CD1c-positive myeloid dendritic cell (primary cell): ENCODE results near the gene SERPINB1.
"Not testable (repeated sequence)": the region's sequence is repeated elsewhere in the genome, so short reads cannot be mapped to it uniquely, and the experiment has no call there.

Experiments used
- DNase-seq: peaks from one replicate; pipeline ENCODE4 v3.0.0-alpha.2; 2016; ENCODE audit errors: extremely low spot score

The SERPINB1 gene

DNA sequence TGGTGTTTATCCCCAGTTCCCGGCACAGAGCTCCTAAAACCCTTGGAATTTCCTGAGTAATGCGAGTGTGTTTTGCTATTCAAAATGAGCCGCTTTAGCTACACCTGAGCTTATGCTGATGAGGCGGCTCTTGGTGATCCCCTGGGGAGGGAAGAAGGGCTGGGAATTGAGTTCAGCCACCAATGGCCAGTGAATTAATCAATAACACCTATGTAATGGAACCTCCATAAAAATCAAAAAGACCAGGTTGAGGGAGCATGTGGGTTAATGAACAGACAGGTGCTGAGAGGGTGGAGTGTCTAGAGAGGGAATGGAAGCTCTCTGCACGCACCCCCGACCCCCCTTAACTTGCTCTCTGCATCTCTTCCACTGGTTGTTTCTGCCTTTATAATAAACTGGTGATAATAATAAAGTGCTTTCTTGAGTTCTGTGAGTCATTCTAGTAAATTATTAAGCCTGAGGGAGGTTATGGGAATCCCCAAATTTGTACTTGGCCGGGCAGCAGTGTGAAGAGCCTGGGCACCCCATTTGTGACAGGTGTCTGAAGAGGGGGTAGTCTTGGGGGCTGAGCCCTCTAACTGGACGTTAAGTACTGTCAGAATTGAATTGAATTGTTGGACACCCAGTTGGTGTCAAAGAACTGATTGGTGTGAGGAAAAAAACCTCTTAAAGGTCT, 24.6 kb upstream of the SERPINB1 start:
- no peak for DNase-seq

DNA sequence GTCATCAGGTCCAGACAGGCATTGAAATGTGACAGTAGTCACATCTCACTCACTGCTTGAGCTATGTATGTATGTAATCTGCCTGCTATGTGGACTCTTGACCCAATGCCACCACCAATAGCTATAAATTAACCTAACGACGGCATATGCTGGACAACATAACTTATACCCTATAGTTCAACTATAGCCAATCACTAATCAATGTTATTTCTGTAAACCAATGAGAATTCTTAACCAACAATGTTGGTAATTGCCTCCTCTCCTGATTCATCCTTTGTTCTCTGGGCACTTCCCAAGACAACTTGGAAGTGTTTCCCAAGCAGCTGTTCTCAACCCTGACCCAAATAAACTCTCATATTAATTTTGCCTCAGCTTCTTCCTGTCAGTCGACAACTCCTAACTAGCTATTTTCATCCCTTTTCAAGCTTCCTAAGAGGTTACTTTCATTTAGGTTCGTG, 24.1 kb upstream of the SERPINB1 start:
- DNase-seq: no peak

DNA sequence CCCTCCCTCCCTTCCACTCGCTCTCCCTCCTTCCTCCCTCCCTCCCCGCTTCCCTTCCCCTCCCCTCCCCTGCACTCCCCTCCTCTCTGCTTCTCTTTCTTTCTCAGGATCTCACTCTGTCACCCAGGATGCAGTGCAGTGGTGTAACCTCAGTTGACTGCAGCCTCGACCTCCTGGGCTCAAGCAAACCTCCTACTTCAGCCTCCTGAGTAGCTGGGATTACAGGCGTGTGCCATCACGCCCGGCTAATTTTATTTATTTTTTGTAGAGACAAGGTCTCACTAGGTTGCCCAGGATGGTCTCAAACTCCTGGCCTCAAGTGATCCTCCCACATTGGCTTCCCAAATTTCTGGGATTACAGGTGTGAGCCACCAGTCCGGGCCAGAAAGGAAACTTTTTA, 23.6 kb upstream of the SERPINB1 start:
- DNase-seq: no peak

DNA sequence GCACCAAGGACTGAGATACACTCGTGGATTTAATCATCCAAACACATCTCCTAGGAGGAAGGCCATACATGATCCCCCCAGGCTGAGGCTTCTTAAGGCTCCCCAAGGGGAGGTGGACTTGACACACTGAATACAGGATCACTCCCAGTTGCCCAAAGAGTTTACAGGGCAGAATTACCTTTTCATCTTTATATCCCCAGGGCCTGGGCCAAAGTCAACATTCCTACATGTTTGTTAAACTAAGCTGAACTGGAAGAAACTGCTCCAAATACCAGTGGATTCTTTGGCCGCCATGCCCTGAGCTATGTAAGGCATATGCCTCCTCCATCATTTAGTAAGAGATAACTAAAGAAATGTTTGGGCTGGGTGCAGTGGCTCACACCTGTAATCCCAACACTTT, 22.2 kb upstream of the SERPINB1 start:
- no peak for DNase-seq

DNA sequence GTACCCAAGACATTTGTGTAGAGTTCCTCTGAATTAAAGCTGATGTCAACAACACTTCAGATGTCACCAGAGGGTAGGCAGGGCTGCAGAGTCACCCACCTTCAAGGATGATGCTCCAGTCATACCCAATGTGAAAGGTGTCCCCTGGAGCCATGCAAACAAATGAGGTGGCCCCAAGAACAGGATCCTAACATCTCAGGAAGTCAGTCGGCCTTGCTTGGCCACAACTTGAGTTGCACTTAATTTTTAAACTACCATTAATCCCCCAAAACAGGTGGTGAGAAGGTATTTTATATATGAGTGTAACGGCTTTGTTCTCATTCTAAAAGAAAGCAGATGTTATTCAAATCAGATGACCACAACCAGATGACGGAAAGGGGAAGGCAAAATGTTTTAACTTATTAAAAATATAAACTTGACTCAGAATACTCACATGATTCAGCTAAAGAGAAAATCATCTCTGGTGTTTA, 21.1 kb upstream of the SERPINB1 start:
- peak; percentile 71 for DNase-seq

DNA sequence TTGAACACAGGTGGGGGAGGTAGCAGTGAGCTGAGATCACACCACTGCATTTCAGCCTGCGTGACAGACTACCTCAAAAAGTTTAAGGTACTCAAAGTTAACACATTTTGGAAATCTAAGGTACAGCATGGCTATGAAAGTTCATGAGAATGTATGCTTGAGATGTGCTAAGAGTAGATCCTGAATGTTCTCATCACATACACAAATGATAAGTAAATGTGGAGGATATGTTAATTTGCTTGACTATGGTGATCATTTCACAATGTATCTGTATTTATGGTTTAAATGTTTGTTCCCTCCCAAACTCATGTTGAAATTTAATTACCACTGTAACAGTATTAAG, 20.1 kb upstream of the SERPINB1 start:
- DNase-seq: no peak

DNA sequence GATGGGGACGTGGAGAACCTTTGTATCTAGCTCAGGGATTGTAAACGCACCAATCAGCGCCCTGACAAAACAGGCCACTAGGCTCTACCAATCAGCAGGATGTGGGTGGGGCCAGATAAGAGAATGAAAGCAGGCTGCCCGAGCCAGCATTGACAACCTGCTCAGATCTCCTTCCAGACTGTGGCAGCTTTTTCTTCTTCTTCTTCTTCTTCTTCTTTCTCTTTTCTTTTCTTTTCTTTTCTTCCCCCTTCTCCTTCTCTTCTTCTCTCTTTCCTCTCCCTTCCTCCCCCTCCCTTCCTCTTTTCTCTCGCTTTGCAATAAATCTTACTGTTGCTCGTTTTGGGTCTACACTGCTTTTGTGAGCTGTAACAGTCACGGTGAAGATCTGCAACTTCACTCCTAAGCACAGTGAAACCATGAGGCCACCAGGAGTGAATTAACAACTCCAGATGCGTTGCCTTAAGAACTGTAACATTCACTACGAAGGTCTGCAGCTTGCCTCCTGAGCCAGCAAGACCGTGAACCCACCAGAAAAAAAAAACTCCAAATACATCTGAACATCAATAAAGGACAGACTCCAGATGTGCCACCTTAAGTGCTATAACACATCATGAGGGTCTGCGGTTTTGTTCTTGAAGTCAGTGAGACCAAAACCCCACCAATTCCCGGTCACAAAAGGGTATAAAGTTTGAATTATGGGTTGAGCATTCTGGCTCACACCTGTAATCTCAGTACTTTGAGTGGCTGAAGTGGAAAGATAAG, 19.6 kb upstream of the SERPINB1 start:
- DNase-seq: no peak

DNA sequence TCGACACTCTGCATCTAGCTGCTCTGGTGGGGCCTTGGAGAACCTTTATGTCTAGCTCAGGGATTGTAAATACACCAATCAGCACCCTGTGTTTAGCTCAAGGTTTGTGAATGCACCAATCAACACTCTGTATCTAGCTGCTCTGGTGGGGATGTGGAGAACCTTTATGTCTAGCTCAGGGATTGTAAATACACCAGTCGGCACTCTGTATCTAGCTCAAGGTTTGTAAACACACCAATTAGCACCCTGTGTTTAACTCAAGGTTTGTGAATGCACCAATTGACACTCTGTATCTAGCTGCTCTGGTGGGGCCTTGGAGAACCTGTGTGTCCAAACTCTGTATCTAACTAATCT, 19.0 kb upstream of the SERPINB1 start:
- not testable (repeated sequence) for DNase-seq

DNA sequence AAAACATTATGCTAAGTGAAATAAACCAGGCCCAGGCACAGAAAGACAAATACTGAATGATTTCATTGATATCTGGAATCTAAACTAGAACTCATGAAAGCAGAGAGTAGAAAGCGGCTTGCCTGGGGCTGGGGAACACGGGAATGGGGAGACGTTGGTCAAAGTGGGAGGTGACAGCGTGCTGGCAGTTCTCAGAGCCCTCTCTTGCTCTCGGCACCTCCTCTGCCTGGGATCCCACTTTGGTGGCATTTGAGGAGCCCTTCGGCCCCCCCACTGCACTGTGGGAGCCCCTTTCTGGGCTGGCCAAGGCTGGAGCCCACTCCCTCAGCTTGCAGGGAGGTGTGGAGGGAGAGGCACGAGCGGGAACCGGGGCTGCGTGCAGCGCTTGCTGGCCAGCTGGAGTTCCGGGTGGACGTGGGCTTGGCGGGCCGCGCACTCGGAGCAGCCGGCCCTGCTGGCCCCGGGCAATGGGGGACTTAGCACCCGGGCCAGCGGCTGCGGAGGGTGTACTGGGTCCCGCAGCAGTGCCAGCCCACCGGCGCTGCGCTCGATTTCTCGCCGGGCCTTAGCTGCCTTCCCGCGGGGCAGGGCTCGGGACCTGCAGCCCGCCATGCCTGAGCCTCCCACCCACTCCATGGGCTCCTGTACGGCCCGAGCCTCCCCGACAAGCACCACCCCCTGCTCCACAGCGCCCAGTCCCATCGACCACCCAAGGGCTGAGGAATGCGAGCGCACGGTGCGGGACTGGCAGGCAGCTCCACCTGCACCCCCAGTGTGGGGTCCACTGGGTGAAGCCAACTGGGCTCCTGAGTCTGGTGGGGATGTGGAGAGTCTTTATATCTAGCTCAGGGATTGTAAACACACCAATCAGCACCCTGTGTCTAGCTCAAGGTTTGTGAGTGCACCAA, 18.4 kb upstream of the SERPINB1 start:
- DNase-seq: not testable (repeated sequence)

DNA sequence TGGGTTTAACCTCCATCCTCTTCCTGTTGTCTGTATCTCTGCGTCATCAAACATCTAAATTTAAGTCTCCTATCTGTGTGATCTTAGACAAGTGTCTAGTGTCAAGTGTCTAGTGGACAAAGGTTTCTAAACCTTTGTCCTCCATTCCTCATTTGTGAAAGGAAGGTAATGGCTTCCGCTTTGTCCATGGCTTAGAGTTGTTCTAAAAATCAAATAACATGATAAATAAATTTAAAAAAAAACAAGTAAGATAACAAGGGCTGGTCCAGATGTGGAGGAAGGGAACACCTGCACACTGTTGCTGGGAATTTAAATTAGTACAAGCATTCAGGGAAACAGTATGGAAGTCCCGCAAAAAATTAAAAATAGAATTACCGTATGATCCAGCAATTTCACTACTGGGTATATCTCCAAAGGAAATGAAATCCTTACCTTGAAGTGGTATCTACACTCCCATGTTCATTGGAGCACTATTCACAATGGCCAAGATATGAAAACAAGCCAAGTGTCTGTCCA, 17.6 kb upstream of the SERPINB1 start:
- DNase-seq: peak; percentile 28

DNA sequence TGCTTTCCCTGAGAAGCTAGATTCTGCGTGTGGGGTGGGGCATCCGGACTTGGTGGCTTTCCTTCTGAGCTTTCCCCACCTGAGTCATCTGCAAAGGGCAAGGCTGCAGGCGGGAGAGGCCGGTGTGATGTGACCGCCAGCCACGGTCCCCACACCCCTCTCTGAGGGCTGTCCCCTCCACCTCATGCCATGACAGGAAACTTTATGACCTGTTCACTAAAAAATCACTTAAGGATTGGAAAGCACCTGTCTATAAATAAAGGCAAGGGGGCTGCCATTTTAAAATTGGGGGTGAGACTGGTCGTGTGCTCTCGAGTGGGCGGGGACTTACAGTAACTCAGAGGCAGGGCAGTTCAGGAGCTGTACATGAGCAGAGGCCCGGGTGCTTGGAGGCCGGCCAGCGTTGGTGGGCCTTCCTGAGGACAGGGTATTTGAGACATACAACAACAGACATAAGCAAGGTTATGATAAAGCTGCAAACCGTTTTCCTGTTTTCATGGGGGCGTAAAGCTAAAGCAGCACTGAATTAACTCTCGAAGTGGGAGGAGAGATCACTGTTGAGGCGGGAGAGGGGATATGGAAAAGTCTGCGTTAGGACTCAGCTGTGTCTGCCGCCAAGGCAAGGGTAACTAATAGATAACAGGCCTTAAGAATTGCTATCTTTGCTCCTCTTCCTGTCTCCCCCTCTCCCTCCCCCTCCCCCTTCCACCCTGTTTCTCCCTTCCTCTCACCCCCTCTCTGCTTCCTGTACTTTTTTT, 16.1 kb upstream of the SERPINB1 start:
- DNase-seq: peak; percentile 23

DNA sequence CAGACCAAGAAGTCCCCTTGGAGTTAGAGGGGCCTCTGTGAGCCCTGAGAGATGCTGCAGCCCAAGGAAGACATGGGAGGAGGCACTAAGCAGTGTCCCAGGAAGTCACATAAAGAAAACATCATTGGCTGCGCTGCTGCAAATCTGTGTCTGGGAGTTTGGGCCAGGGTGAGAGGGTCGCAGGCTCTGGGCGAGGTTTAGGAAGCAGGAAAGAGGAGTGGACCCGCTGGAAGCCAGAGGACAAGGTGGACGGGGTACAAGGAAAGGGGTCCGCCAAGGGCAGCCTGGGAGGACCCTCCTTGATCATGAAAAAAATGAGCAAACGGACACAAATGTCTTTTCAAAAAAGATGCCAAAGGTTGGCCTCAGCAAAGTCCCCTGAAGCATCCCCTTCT, 15.5 kb upstream of the SERPINB1 start:
- no peak for DNase-seq

DNA sequence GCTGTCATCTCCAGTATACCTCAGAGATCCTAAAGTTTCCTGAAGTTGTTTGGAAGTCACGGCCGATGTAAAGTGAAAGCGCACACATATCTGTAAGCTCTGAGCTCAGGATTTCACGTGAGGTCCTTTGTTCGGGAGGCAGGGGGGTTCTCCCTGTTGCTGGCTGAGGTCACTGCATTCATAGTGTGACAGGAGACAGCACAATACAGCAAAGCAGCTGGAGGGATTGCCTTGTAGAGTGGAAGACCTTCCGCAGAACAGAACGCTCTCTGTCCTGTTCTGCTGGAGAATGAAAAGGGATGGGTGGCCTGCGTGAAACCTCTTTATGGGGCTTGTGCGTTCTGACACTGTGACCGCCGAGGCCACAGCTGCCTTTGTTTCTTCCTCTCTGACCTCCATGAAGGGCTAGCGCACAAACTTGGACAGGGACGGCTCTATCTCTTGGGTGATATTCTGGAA, 13.4 kb upstream of the SERPINB1 start:
- peak; percentile 47 for DNase-seq

DNA sequence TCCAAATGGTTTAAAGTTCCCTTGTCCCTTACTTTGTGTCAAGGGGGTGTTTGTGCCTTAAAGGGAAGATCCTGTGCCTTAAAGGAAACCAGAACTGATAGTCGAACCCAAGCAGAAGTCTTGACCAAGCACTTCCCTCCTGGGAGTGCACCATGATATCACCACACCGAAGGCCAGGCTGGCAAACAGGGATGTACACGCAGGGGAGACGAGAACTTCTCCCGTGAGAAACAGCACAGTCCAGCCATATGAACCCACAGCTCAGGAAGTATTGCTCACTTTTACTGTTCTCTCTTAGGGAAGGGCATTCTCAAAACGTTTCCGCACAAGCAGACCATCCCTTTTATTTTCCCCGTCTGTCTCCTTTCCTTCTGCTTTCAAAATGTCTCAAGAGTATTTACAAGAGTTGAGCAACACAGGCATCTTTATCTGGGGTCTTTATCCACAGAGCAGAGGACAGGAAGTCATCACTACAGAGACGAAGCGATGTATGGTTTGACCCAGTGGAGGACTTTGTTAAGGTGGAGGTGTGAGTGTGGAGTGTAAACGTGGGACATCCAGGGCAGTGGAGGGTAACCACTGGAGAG, 12.8 kb upstream of the SERPINB1 start:
- peak; percentile 92 for DNase-seq

DNA sequence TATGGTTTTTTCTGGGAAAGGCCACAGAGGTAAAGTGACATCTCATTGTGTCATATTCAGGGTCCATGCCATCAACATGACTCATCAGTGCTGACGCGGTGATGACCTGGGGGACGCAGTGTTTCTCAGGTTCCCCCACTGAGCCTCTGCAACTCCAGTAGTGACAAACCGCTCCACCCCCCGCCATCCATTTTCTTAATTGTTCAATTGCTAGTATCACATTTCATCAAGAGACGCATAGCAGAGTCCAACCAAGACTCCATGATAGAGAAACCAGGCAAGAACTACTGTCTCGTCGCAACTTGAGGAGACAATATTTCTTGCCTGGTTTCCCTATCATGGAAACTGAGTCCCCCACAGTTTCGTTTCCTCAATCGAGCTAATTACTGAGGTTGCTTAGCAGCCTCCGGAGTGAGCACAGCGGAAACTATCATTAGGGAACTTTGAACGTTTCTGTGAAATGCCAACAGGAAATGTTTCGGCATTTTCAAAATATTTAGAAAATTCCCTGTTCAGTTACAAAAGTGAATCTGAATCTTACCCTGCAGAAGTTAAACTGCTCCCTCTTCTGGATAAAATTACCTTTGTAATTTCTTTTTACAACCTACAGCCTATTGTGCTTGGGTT, 12.2 kb upstream of the SERPINB1 start:
- peak; percentile 95 for DNase-seq

DNA sequence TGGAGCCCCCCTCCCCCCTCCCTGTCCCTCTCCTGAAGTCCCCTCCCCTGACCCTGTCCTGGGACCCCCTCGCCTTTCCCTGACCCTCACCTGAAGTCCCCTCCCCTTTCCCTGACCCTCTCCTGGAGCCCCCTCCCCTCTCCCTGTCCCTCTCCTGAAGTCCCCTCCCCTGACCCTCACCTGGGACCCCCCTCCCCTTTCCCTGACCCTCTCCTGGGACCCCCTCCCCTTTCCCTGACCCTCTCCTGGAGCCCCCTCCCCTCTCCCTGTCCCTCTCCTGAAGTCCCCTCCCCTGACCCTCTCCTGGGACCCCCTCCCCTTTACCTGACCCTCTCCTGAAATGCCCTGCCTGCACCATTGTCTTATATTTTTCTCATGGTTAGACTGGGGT, 11.7 kb upstream of the SERPINB1 start:
- not testable (repeated sequence) for DNase-seq

DNA sequence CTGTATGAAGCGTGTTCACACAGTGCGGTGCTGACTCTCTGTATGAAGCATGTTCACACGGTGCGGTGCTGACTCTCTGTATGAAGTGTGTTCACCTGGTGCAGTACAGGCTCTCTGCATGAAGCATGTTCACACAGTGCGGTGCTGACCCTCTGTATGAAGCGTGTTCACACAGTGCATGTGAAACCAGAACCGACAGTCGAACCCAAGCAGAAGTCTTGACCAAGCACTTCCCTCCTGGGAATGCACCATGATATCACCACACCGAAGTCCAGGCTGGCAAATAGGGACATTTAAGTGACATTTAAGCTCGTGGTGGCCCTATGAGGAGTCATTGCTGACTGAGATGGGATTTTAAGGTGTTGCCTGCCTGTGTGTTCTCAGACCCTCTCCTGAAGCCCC, 11.3 kb upstream of the SERPINB1 start:
- peak; percentile 61 for DNase-seq

DNA sequence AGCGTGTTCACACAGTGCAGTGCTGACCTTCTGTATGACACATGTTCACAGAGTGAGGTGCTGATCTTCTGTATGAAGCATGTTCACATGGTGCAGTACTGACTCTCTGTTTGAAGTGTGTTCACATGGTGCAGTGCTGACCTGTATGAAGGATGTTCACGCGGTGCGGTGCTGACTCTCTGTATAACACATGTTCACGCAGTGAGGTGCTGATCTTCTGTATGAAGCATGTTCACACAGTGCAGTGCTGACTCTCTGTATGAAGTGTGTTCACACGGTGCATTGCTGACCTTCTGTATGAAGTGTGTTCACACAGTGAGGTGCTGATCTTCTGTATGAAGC, 10.8 kb upstream of the SERPINB1 start:
- no peak for DNase-seq

DNA sequence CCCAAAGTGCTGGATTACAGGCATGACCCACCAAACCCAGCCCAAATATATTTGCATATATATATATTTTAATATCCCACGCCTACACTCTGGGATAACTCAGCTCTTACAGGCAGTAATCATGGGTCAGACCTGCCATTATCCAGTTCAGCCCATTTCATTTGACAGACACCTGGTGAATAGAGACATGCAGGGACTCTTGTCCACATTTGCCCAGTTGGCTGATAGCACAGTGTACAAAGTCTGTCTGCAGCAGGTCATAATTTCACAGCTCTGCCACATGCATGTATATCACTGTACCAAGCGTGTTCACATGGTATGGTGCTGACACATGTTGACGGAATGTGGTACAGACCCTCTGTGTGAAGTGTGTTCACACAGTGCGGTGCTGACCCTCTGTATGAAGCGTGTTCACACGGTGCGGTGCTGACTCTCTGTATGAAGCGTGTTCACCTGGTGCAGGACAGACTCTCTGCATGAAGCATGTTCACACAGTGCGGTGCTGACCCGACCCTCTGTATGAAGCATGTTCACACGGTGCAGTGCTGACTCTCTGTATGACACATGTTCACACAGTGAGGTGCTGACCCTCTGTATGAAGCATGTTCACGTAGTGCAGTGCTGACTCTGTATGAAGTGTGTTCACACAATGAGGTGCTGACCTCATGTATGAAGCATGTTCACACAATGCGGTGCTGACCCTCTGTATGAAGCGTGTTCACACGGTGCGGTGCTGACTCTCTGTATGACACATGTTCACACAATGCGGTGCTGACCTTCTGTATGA, 10.3 kb upstream of the SERPINB1 start:
- no peak for DNase-seq
